Measurements from ENCODE around the gene LAMA3.

DNA sequence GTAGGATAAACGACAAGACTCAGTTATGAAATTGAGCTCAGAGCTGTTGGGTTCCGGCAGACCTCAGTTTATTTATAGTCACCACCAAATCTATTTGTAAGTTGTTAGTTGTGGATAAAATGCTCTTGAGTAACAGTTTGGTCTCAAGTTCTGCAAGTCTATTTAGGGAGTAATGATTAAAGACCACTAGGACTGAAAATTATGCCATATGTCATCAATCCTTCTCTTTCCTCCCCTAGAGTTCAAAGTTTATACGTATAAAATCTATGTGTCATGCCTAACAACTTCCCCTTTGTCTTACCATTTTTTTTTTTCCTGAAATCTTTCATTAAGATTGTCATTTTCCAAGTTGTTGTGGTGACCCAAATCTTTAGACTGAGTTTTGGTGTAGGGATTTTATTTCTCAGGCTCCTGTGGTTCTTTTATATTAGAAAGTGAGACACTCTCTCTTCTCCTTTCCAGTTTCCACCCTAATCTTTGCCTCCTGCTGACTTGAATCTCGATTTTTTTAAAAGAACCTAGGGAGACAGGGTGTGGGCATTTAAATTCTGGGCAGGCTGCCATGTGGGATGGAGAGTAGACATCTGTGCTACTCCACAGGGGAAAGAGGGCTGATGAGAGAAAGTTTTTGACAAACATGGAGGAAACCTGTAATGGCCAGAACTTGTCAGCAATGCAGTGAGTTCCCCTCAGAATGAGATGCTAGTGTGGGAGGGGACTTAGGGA is 51.0 kb downstream of the LAMA3 start:
- TF ChIP-seq, protein P1, sequence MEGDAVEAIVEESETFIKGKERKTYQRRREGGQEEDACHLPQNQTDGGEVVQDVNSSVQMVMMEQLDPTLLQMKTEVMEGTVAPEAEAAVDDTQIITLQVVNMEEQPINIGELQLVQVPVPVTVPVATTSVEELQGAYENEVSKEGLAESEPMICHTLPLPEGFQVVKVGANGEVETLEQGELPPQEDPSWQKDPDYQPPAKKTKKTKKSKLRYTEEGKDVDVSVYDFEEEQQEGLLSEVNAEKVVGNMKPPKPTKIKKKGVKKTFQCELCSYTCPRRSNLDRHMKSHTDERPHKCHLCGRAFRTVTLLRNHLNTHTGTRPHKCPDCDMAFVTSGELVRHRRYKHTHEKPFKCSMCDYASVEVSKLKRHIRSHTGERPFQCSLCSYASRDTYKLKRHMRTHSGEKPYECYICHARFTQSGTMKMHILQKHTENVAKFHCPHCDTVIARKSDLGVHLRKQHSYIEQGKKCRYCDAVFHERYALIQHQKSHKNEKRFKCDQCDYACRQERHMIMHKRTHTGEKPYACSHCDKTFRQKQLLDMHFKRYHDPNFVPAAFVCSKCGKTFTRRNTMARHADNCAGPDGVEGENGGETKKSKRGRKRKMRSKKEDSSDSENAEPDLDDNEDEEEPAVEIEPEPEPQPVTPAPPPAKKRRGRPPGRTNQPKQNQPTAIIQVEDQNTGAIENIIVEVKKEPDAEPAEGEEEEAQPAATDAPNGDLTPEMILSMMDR (CRISPR knock-in tag; IDR thresholded peaks at IDR 0.05), result no peak
- TF ChIP-seq POLR2A (IDR thresholded peaks at IDR 0.05; ENCODE audit: insufficient read depth in 1 of 2, low read depth in 2 of 2, low read length in 2 of 2), result no peak
- no peak for TF ChIP-seq TGIF2 (CRISPR knock-in tag; IDR thresholded peaks at IDR 0.05)
- no peak for TF ChIP-seq EZH2 (conservative IDR thresholded peaks at IDR 0.05; ENCODE audit: low read depth, low read length)
- no peak for TF ChIP-seq SATB2 (CRISPR knock-in tag; IDR thresholded peaks at IDR 0.05)
- no peak for TF ChIP-seq ZNF883 (CRISPR knock-in tag; IDR thresholded peaks at IDR 0.05; ENCODE audit: not compliant biosample characterization)
- no peak for TF ChIP-seq SMC3 (IDR thresholded peaks at IDR 0.05; ENCODE audit: low read length)
- no peak for TF ChIP-seq PAX8 (CRISPR knock-in tag; IDR thresholded peaks at IDR 0.05; ENCODE audit: borderline replicate concordance)
- TF ChIP-seq, protein P2, sequence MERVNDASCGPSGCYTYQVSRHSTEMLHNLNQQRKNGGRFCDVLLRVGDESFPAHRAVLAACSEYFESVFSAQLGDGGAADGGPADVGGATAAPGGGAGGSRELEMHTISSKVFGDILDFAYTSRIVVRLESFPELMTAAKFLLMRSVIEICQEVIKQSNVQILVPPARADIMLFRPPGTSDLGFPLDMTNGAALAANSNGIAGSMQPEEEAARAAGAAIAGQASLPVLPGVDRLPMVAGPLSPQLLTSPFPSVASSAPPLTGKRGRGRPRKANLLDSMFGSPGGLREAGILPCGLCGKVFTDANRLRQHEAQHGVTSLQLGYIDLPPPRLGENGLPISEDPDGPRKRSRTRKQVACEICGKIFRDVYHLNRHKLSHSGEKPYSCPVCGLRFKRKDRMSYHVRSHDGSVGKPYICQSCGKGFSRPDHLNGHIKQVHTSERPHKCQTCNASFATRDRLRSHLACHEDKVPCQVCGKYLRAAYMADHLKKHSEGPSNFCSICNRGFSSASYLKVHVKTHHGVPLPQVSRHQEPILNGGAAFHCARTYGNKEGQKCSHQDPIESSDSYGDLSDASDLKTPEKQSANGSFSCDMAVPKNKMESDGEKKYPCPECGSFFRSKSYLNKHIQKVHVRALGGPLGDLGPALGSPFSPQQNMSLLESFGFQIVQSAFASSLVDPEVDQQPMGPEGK (CRISPR knock-in tag; IDR thresholded peaks at IDR 0.05), result no peak
- no peak for TF ChIP-seq ZSCAN20 (CRISPR knock-in tag; IDR thresholded peaks at IDR 0.05; ENCODE audit: borderline replicate concordance)
- TF ChIP-seq ZNF24 (IDR thresholded peaks at IDR 0.05), result no peak
- no peak for TF ChIP-seq POLR2AphosphoS5 (IDR thresholded peaks at IDR 0.05; ENCODE audit: low read depth, low read length)
- TF ChIP-seq SCMH1 (CRISPR knock-in tag; IDR thresholded peaks at IDR 0.05; ENCODE audit: borderline replicate concordance), result no peak
